Lung microvascular endothelial cell (primary cell): Measurements from ENCODE around the gene MMP1. TPM values are rescaled to one million over a fixed set of nuclear protein-coding genes. Genes with fewer than 3 reads are reported as not detected.
"Not testable (repeated sequence)": the region's sequence is repeated elsewhere in the genome, so short reads cannot be mapped to it uniquely, and the experiment has no call there.

ENCODE experiments used
- DNase-seq, 2 donors: peaks; one replicate each; pipeline versions ENCODE4 v3.0.0 to v3.0.0-alpha.2; 2010; ENCODE audit warnings: low read depth in 2 of 2
- total RNA-seq: library from RNA; depleted of rRNA; stranded (reverse); fragments of >200 nt; gene quantifications from 2 replicates; pipeline ENCODE4 v1.2.1, GENCODE V29; 2014

MMP1 gene
- total RNA-seq, 1 donor from 2014 or later: 28.4 TPM

DNA sequence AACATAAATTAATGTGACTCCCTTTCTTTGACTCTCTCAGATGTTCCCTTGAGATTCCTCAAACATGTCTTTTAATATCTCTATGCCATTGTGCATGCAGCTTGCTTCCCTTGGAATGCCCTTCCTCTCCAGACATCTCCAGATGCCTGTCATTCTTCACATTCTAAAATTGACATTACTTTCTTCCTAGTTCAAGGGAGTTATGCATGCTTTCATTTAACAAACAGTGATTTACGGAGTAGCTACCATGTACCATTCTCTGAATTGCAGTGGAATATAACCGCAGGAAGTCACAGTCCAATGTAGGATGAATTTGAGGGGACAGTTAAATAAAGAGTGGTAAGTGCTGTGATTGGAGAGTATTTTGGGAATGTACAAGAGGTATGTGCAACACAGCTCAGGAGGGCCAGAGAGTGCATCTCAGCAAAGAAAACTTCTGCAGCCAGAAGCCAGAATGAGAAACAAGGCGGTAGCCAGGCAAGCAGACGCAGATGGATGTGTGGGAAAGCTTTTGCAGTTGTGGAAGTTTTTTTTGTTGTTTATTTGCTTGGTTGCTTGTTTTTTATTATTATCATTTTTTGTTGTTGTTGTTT, 36.2 kb downstream of the MMP1 start:
- DNase-seq: peak in 1 of 2 donors; percentile 53

DNA sequence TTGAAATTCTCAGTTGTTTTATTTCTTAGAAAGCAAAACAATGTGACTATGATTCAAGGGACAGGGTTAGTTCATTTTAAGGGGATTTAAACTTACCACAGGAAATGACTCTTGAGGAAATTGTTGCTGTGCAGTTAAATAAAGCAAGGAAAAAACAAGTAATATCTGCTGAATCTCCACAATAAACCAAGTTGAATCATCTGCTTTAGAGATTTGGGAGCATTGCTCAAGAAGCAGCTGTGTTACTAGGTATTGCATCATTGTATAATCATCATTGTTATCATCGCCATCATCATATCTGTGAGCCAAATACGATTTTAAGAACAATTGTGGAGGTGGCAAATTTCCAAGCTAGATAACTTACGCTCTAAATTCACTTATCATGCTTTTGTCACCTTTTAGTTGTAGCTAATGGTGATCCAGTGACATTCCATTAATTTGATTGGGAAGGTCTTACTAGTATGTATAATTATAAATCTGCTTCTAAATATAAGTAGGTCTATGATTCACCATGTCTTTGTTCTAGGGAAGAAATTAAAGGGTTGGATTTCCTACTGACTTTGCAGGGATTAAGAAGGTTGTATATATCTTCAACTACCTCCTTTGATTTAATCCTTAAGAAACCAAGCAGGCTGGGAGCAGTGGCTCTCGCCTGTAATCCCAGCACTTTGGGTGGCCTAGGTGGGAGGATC, 37.5 kb downstream of the MMP1 start:
- DNase-seq: peak; percentile 66 to 98

DNA sequence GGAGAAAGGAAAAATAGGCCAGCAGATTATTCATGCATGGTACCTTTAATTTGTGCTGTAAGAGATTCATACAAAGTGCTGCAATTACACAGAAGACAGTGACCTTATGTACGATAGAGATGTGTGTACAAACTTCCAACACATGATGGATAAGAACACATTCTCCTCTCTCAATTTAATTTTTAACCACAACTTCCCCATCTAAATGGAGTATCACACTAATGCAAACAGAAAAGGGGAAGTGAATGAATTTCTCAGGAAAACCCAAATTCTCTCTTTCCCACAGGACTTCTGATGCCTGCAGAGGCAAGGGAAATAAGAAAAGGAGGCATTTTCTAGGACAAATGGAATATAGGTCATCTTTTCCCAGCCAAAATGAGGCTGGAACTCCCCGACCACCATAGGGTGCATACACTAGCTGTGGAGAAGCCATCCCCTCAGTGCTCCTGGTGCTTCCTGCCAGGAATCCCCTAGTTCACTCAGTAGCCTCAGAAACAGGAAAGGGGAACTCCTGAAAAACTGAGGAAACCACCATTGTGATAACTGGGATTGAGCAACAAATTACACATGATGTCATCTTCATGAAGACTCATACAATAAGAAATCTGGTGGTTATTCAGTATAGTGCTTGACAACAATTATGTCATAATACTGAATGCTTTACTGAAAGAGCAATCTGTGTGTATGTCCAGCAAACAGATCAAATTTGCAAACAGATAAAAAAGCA, 40.0 kb downstream of the MMP1 start:
- DNase-seq: peak; percentile 69 to 94

DNA sequence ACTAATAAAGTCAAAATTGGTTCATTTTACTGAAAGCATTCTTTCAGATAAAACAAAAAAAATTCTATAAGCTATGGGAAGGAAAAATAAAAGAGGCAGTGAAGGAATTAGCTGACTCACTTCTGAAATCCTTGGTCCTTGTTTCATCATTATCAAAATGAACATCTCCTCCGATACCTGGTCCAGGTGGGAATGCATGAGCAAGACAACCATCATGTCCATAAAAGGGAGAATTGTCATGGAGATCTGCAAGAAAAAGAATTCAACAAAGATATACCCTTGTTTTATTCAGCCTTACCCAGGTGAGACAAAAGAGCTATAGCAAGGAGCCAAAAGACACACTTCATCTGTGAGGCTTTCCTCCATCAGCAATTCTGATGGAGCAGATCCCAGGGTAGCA, 44.7 kb downstream of the MMP1 start:
- DNase-seq: no peak

DNA sequence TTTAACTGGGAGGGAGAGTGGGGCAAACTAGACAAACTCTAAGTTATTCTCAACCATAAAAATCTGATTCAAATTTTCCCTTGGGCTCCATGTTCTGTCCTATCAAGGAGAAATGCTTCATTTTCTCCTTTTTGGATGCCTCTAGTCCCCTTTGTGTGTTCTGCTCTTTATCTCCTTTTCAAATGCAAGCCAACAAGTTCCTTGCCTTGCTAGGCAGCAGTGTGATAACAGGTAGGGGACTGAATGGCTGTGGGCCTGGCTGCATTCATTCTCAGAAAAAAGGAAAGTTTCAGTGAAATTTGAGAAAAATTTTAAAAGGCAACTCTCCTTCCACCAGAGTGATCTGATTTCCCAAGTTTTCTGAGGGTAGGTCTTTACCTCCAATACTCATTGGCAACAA, 46.3 kb downstream of the MMP1 start:
- DNase-seq: no peak

DNA sequence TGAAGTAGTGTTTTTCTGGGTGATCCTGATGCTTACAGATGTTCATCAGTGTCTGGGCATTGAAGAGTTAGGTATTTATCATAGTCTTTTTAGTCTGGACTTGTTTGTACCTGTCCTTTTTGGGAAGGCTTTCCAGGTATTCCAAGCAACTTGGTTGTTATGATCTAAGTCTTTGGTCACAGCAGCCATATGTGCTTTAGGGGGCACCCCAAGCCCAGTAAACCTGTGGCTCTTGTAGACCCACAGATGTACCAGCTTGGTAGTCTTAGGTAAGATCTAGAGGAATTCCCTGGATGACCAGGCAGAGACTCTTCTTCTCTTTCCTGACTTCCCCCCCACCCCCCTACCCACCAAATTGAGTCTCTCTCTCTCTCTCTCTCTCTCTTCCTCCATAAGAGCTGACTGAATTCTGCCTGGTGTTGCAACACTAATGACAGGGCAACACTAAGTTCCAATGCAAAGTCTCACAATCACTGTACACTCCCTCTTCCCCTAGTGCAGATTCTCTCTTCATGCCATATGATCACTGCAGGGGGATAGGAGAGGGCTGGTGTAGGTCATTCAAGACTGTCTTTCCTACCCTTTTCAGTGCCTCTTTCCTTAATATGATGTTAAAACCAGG, 48.7 kb downstream of the MMP1 start:
- DNase-seq: no peak

DNA sequence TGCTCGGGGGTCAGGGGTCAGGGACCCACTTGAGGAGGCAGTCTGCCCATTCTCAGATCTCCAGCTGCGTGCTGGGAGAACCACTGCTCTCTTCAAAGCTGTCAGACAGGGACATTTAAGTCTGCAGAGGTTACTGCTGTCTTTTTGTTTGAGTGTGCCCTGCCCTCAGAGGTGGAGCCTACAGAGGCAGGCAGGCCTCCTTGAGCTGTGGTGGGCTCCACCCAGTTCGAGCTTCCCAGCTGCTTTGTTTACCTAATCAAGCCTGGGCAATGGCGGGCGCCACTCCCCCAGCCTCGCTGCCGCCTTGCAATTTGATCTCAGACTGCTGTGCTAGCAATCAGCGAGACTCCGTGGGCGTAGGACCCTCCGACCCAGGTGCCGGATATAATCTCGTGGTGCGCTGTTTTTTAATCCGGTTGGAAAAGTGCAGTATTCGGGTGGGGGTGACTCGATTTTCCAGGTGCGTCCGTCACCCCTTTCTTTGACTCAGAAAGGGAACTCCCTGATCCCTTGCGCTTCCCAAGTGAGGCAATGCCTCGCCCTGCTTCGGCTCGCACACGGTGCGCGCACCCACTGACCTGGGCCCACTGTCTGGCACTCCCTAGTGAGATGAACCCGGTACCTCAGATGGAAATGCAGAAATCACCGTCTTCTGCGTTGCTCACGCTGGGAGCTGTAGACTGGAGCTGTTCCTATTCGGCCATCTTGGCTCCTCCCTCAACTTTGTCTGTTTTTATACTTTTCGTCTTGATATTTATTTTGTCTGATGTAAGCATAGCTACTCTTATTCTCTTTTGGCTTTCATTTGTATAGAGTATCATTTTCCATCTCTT, 51.0 kb downstream of the MMP1 start:
- DNase-seq: not testable (repeated sequence)

Other genes with a start within 250 kb of the MMP1 start
- not detected in 2 replicates for gene MMP20, start 172.8 kb downstream of the MMP1 start, total RNA-seq
- not detected in 2 replicates for gene MMP27, start 92.4 kb downstream of the MMP1 start, total RNA-seq
- gene MMP8, start 73.2 kb downstream of the MMP1 start, total RNA-seq: not detected in 2 replicates
- gene MMP10, start 17.5 kb downstream of the MMP1 start, total RNA-seq: 0.60 and 45.8 TPM in 2 replicates
- gene MMP3, start 45.4 kb upstream of the MMP1 start, total RNA-seq: not detected in 2 replicates
- not detected in 2 replicates for gene MMP12, start 76.8 kb upstream of the MMP1 start, total RNA-seq
- gene MMP13, start 157.6 kb upstream of the MMP1 start, total RNA-seq: not detected in 2 replicates